Measurements from ENCODE around the gene ARID4B. TPM values are rescaled to one million over a fixed set of nuclear protein-coding genes. Genes with fewer than 3 reads are reported as not detected.
"Not testable (repeated sequence)": the region's sequence is repeated elsewhere in the genome, so short reads cannot be mapped to it uniquely, and the experiment has no call there.

ARID4B gene
- total and polyA plus RNA-seq, 2 donors from 2014 or later, result 6.6 to 50.3 TPM

- TF ChIP-seq CTCF (IDR thresholded peaks at IDR 0.05; ENCODE audit: borderline replicate concordance, extremely low read depth, insufficient read depth), result no peak
- Histone ChIP-seq H3K9me3 (ENCODE audit: control insufficient read depth in 2 of 3, insufficient read depth in 1 of 3, low read length in 3 of 3) (no peaks in the 10 kb centered on the region), H3K27me3 (ENCODE audit: control insufficient read depth, insufficient read depth, low read length) (no peaks in the 10 kb centered on the region), H3K36me3 (ENCODE audit: control insufficient read depth in 2 of 3, insufficient read depth in 3 of 3, low read length in 3 of 3) (no peaks in the 10 kb centered on the region), H3K4me3 (ENCODE audit: low read length in 3 of 3) (peak overlapping the region in 2 of 3 donors; percentile 78 to 96), H3K4me1 (ENCODE audit: control insufficient read depth in 2 of 3, insufficient read depth in 2 of 3, low read depth in 1 of 3, low read length in 3 of 3) (no peaks in the 10 kb centered on the region), H3K27ac (ENCODE audit: low read depth in 2 of 2, low read length in 2 of 2) (no peak overlapping the region), H3K9ac (ENCODE audit: low read length in 3 of 3) (no peak overlapping the region)
- DNase-seq, result no peak
- no peak for FAIRE-seq
- intact Hi-C loops (cut with DNase I), result no loop called here
Measured at GRCh38 chr1:235368428-235368827, 40.4 kb upstream of the ARID4B start.

GRCh38 chr1:235367000-235367908 is 39.3 kb upstream of the ARID4B start, which contains the start of gene TBCE:
TBCE (plus strand) TSS chr1:235367427; CDS start chr1:235380050, 12,623 bp downstream.
- H3K27me3 ChIP-seq (ENCODE audit: control insufficient read depth, insufficient read depth, low read length), result no peaks in the 10 kb centered on the region
- FAIRE-seq, result peak; percentile 94
- intact Hi-C loops (cut with DNase I), result no loop called here
- peak within 1 kb of the TSS; percentile 49 to 95 (median 74) for H3K9ac ChIP-seq (ENCODE audit: low read length in 3 of 3)
- H3K4me3 ChIP-seq (ENCODE audit: low read length in 3 of 3), result peak within 1 kb of the TSS; percentile 78 to 96 (median 93)
- peak; percentile 96 to 99 (median 98) for DNase-seq
- H3K27ac ChIP-seq (ENCODE audit: low read depth in 2 of 2, low read length in 2 of 2), result peak within 1 kb of the TSS; percentile 69 to 85
- no peaks in the 10 kb centered on the region for H3K36me3 ChIP-seq (ENCODE audit: control insufficient read depth in 2 of 3, insufficient read depth in 3 of 3, low read length in 3 of 3)
- TF ChIP-seq CTCF (IDR thresholded peaks at IDR 0.05; ENCODE audit: borderline replicate concordance, extremely low read depth, insufficient read depth), result no peak
- no peaks in the 10 kb centered on the region for H3K9me3 ChIP-seq (ENCODE audit: control insufficient read depth in 2 of 3, insufficient read depth in 1 of 3, low read length in 3 of 3)
- no peaks in the 10 kb centered on the region for H3K4me1 ChIP-seq (ENCODE audit: control insufficient read depth in 2 of 3, insufficient read depth in 2 of 3, low read depth in 1 of 3, low read length in 3 of 3)

- no peak for DNase-seq
- Histone ChIP-seq H3K4me3 (ENCODE audit: low read length in 3 of 3) (no peak overlapping the region), H3K36me3 (ENCODE audit: control insufficient read depth in 2 of 3, insufficient read depth in 3 of 3, low read length in 3 of 3) (no peaks in the 10 kb centered on the region), H3K9me3 (ENCODE audit: control insufficient read depth in 2 of 3, insufficient read depth in 1 of 3, low read length in 3 of 3) (no peaks in the 10 kb centered on the region), H3K27me3 (ENCODE audit: control insufficient read depth, insufficient read depth, low read length) (no peaks in the 10 kb centered on the region), H3K9ac (ENCODE audit: low read length in 3 of 3) (no peak overlapping the region), H3K27ac (ENCODE audit: low read depth in 2 of 2, low read length in 2 of 2) (no peak overlapping the region), H3K4me1 (ENCODE audit: control insufficient read depth in 2 of 3, insufficient read depth in 2 of 3, low read depth in 1 of 3, low read length in 3 of 3) (no peaks in the 10 kb centered on the region)
- intact Hi-C loops (cut with DNase I), result no loop called here
- no peak for TF ChIP-seq CTCF (IDR thresholded peaks at IDR 0.05; ENCODE audit: borderline replicate concordance, extremely low read depth, insufficient read depth)
- FAIRE-seq, result no peak
Measured at GRCh38 chr1:235366286-235366685, 38.3 kb upstream of the ARID4B start.

- H3K9ac ChIP-seq (ENCODE audit: low read length in 3 of 3); H3K27ac ChIP-seq (ENCODE audit: low read depth in 2 of 2, low read length in 2 of 2); intact Hi-C loops (cut with DNase I); DNase-seq; H3K9me3 ChIP-seq (ENCODE audit: control insufficient read depth in 2 of 3, insufficient read depth in 1 of 3, low read length in 3 of 3); H3K4me3 ChIP-seq (ENCODE audit: low read length in 3 of 3); FAIRE-seq; H3K36me3 ChIP-seq (ENCODE audit: control insufficient read depth in 2 of 3, insufficient read depth in 3 of 3, low read length in 3 of 3); H3K4me1 ChIP-seq (ENCODE audit: control insufficient read depth in 2 of 3, insufficient read depth in 2 of 3, low read depth in 1 of 3, low read length in 3 of 3); H3K27me3 ChIP-seq (ENCODE audit: control insufficient read depth, insufficient read depth, low read length): not testable (repeated sequence)
Measured at GRCh38 chr1:235364189-235364588, 36.2 kb upstream of the ARID4B start.
